ENCODE data around the gene GPC6.

- TF ChIP-seq EZH2phosphoT487 (IDR thresholded peaks at IDR 0.05; ENCODE audit: low read depth, severe bottlenecking, unreplicated experiment) = no peak
- TF ChIP-seq EZH2 (IDR thresholded peaks at IDR 0.05; ENCODE audit: borderline replicate concordance) = no peak
- TF ChIP-seq CTCF (IDR thresholded peaks at IDR 0.05; ENCODE audit: poor library complexity) = no peak
Measured at GRCh38 chr13:94234738-94235137, 1008.1 kb downstream of the GPC6 start.
